HG02973 (cell line): Measurements from ENCODE around the gene CCL21.
"Not testable (repeated sequence)": the region's sequence is repeated elsewhere in the genome, so short reads cannot be mapped to it uniquely, and the experiment has no call there.

Experiments used
- ATAC-seq: cut with Tn5 transposase; IDR thresholded peaks from one replicate; pipeline ENCODE4 v1.9.1; 2021; ENCODE audit warnings: moderate library complexity; ENCODE audit not compliant: unreplicated experiment

The CCL21 gene, protein sequence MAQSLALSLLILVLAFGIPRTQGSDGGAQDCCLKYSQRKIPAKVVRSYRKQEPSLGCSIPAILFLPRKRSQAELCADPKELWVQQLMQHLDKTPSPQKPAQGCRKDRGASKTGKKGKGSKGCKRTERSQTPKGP

GRCh38 chr9:34710023-34710422 is at the start of gene CCL21:
CCL21 (minus strand) TSS chr9:34710136; CDS start chr9:34710066, 70 bp downstream.
- no peak for ATAC-seq

DNA sequence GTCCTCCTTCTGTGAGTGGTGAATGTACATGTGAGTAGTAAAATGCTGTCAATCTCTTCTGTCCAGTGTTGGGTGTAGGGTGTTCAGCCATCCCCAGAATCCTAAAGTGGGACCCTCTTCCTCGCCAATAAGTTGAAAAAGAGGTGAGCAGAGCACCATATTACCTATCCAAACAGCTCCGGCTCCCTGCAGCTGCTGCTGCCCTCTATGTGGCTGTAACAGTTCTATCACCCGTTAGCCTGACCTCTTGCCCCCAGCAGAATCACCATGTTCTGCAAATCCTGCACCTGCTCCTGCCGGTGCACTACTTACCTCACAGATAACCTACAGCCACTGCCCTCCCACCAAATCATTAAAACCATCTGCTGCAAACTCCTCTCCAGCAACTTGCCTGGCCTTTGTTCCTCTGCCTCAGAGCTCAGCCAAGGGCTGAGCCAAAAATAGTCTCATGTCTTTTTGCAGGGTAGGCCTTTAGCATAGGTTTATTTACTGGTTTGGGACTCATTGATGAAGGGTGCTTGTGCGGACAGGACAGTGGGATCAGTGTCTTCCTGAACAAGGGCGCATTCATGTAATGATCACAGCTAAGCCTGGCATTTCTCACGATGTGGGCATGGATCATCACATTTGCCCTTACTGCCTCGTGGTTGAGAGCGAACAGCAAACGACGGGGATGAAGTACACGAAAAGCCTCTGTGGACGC is 49.6 kb upstream of the CCL21 start:
- no peak for ATAC-seq

GRCh38 chr9:34750320-34750719 is 40.4 kb upstream of the CCL21 start:
- ATAC-seq, result not testable (repeated sequence)

DNA sequence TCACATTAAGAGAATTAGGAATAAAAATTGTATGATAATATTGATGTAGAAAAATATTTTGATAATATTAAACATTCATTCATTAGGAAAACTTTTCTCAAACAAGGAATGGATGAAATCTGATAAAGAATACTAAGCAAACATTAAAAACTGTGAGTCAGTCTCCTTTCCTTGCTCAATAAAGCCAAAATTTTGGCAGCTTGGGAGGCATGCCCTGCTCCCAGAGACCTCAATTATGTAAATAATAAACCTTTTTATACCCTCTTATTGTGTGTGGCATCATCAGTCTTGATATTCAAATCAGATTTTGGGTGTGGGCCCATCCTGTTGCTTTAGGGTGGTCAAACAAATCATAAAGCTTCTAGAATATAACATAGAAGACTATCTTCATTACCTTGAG is 36.6 kb upstream of the CCL21 start:
- no peak for ATAC-seq

- ATAC-seq, result no peak
These were observed 34.6 kb upstream of the CCL21 start for GRCh38 chr9:34744295-34745221.

DNA sequence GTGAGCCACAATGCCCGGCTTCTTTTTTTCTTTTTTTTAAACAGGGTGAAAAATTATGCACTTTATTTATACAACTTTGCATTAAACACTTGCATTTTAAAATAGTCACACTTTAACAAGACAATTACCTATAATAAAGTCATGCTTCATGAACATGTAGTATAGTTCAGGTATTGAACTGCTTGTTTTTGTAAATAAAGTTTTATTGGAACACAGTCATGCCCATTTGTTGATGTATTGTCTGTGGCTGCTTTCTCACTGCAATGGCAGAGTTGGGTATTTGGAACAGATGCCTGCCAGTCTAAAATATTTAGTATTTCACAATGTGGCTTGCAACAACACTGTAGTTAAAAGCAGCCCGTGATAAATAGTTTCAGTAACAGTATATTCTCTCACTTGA is 32.8 kb upstream of the CCL21 start:
- ATAC-seq, result no peak

DNA sequence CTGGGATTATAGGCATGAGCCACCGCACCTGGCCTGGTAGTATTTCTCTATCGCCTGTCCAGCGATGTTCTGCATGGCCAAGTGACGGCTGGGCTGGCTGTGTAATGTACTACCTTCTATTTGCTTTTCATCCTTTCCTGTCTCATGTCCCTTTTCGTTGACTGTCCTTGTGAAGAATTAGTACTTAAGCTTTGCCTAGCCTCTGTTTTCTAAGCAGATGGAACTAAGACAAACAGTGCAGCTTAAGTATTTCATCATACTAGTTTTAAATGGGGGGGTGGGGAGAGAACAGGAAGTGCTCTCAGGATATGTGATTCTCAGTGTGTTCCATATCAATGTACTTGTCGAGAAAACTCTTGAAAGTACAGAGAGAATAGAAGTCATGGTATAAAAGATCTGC is 31.7 kb upstream of the CCL21 start:
- no peak for ATAC-seq

- not testable (repeated sequence) for ATAC-seq
These were observed 30.2 kb upstream of the CCL21 start for GRCh38 chr9:34740176-34740575.

- ATAC-seq, result no peak
These were observed 27.8 kb upstream of the CCL21 start for GRCh38 chr9:34737677-34738260.

GRCh38 chr9:34734720-34735119 is 24.8 kb upstream of the CCL21 start:
- no peak for ATAC-seq

DNA sequence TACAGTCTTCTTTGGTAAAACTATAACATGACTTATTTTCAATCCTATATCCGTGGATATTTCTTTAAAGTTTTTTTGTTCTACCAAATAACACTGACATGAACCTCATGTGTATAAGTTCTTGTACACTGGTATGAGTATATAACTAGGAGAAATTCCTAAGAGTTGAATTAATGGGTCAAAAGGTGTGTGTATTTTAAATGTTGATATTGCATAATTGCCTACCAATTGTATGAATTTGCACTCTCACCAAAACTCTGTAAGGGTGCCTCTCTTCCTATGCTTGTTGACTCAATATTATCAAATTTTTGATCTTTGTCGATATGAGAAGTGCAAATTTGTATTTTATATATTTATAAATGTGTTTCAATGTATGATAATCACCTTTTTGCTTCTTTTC is 22.9 kb upstream of the CCL21 start:
- ATAC-seq, result no peak

- no peak for ATAC-seq
These were observed 22.5 kb upstream of the CCL21 start for GRCh38 chr9:34732478-34732877.

DNA sequence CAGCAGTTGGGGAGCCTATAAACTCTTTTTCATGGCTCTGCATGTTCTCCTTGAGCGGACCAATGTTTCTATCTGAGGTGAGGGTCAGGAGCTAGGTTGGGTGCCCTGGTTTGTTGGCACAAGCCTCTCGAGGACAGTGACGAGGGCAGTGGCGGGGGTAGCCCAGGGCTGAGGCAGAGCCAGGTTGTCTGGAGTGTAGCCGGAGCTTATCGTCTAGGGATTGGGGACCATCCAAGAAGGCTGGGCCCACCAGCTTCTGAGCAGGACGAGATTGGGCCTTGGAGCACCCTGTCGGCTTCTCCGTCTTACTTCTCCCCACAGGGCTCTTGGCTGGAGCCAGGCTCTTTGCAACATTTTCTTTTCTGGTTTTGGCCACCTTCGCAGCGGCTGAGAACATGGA is 13.2 kb upstream of the CCL21 start:
- ATAC-seq, result no peak

DNA sequence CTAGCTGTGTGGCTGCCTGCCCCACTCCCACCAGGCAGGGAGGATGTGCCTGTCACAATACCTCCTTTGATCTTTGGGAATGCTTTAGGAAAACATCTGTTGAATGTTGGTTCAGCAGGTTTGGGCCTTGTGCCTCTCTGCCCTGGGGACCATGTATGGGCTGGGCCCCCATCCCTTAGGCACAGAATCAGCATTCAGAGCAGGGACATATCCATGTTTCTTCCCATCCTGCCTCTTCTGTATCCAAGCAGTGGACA is 9.8 kb upstream of the CCL21 start:
- ATAC-seq, result not testable (repeated sequence)

- ATAC-seq, result no peak
These were observed 9.3 kb upstream of the CCL21 start for GRCh38 chr9:34719021-34719768.

GRCh38 chr9:34717996-34718614 is 8.2 kb upstream of the CCL21 start:
- ATAC-seq, result no peak

DNA sequence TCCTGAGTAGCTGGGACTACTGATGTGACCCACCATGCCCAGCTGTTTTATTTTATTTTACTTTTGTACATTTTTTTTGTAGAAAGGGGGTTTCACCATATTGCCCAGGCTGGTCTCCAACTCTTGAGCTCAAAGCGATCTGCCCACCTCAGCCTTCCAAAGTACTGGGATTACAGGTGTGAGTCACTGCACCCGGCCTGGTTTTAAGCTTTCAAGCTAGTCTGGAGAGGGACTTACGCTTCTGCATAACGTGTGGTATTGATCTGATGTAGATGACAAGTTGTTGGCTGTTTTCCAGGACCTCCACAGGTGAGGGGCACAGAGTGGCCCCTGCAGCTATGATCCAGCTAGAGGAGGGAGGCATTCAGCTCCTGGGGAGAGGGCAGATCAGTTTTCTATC is 6.8 kb upstream of the CCL21 start:
- no peak for ATAC-seq

DNA sequence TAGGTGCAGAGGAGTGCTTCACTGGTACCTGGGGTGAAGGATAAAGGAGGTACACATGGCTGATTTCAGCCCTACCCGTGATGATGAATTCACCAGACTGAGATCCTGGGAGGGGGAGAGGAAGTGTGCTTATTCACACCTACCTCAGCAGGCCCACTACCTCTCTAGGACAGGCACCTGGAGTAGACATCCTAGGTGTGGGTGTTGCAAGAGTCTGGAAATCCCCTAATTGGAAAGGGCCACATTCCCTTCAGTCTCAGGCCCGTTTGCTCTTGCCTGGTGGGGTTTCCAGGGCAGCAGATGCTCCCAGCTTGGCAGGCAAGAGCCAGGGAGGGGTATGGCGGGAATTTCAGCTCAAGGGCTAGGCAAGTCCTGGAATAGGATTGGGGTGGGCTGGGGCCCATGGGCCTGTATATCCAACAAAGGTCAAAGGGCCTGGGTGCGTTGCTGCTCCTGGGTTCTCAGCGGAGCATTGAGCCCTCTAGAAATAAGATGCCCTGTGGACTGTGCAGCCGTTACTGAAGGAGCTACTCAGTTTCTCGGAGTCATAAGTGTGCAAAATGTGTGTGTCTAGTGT is 5.8 kb upstream of the CCL21 start:
- no peak for ATAC-seq

- no peak for ATAC-seq
These were observed 4.1 kb upstream of the CCL21 start for GRCh38 chr9:34714007-34714406.

- no peak for ATAC-seq
These were observed 2.2 kb upstream of the CCL21 start for GRCh38 chr9:34712140-34712539.
